Suppressor macrophage treated with lipopolysaccharide for 4 hours (primary cell): ENCODE data around the gene SLC22A4.
A peak's percentile ranks its signal among the peaks of the same experiment; 100 is the strongest.

Experiments used
- DNase-seq: peaks from one replicate; pipeline ENCODE4 v3.0.0-alpha.2; 2020

SLC22A4 gene

GRCh38 chr5:132344775-132345514 is 50.8 kb downstream of the SLC22A4 start:
- DNase-seq = no peak

- DNase-seq = no peak
These were observed 59.3 kb downstream of the SLC22A4 start for GRCh38 chr5:132353486-132353995.

- peak; percentile 65 for DNase-seq
These were observed 60.4 kb downstream of the SLC22A4 start for GRCh38 chr5:132354381-132355139.

GRCh38 chr5:132355140-132355765 is 61.1 kb downstream of the SLC22A4 start:
- DNase-seq = no peak

- DNase-seq = no peak
These were observed 64.6 kb downstream of the SLC22A4 start for GRCh38 chr5:132358775-132359174.

GRCh38 chr5:132362086-132362485 is 67.9 kb downstream of the SLC22A4 start:
- no peak for DNase-seq

- peak; percentile 69 for DNase-seq
These were observed 69.4 kb downstream of the SLC22A4 start for GRCh38 chr5:132363431-132364112.

GRCh38 chr5:132364319-132364718 is 70.1 kb downstream of the SLC22A4 start:
- peak; percentile 92 for DNase-seq

- no peak for DNase-seq
These were observed 71.0 kb downstream of the SLC22A4 start for GRCh38 chr5:132365213-132365612.

- DNase-seq = no peak
These were observed 74.0 kb downstream of the SLC22A4 start for GRCh38 chr5:132368186-132368585.

- DNase-seq = no peak
These were observed 74.8 kb downstream of the SLC22A4 start for GRCh38 chr5:132369007-132369473.

GRCh38 chr5:132369474-132370180 is 75.4 kb downstream of the SLC22A4 start, which contains the start of gene SLC22A5:
Gene SLC22A5, plus strand, starts transcription at chr5:132369710. Its CDS starts 263 bp downstream, at chr5:132369973.
- DNase-seq = peak; percentile 67

- peak; percentile 7 for DNase-seq
These were observed 76.2 kb downstream of the SLC22A4 start for GRCh38 chr5:132370181-132370970.

- no peak for DNase-seq
These were observed 76.9 kb downstream of the SLC22A4 start for GRCh38 chr5:132370971-132371602.

- no peak for DNase-seq
These were observed 77.4 kb downstream of the SLC22A4 start for GRCh38 chr5:132371603-132371994.

- DNase-seq = peak; percentile 60
These were observed 77.9 kb downstream of the SLC22A4 start for GRCh38 chr5:132372127-132372526.

GRCh38 chr5:132372542-132372941 is 78.3 kb downstream of the SLC22A4 start:
- no peak for DNase-seq

- no peak for DNase-seq
These were observed 81.8 kb downstream of the SLC22A4 start for GRCh38 chr5:132375957-132376356.

- no peak for DNase-seq
These were observed 82.8 kb downstream of the SLC22A4 start for GRCh38 chr5:132376694-132377641.
